Activated naive CD4-positive, alpha-beta T cell treated with anti-CD3 and anti-CD28 coated beads, Interleukin-2, amount 50 U/mL, for 16 hours (primary cell): ENCODE measurements around the gene PLXNB3.

Experiments
- DNase-seq: peaks from one replicate; pipeline ENCODE4 v3.0.0-alpha.2; 2020

Gene PLXNB3

GRCh38 chrX:153819384-153820040 is 55.5 kb downstream of the PLXNB3 start:
- no peak for DNase-seq

GRCh38 chrX:153820601-153821000 is 56.6 kb downstream of the PLXNB3 start:
- DNase-seq: no peak

GRCh38 chrX:153821066-153821465 is 57.0 kb downstream of the PLXNB3 start:
- no peak for DNase-seq

GRCh38 chrX:153824348-153824747 is 60.3 kb downstream of the PLXNB3 start:
- DNase-seq: no peak

- no peak for DNase-seq
These were observed 61.0 kb downstream of the PLXNB3 start for GRCh38 chrX:153825042-153825441.
